Activated B cell treated with CpG ODN at 0.5 μM for 24 hours (primary cell): ENCODE results near the gene EHMT1. TPM values are rescaled to one million over a fixed set of nuclear protein-coding genes. Genes with fewer than 3 reads are reported as not detected.

Experiments
- ATAC-seq: fragments of 200-7000 bp; cut with Tn5 transposase; one replicate; pipeline ENCODE4 v1.10.0; 2021; ENCODE audit warnings: low read depth, mild to moderate bottlenecking, moderate library complexity
- CTCF ChIA-PET: fragments of 350-600 bp; sonication (Branson Sonifier 250); formaldehyde crosslinking; loops from one replicate; lab custom pipeline; 2021; ENCODE audit warnings: antibody characterized with exemption; lab: Charles Lee
- POLR2A ChIA-PET: fragments of 350-600 bp; sonication (Branson Sonifier 250); formaldehyde crosslinking; loops from one replicate; lab custom pipeline; 2021; ENCODE audit warnings: antibody characterized with exemption; lab: Charles Lee
- DNase-seq: peaks from one replicate; pipeline ENCODE4 v3.0.0; 2022
- H3K27ac Mint-ChIP-seq: one replicate; pipeline ENCODE4 v1.8.0; 2020; ENCODE audit warnings: mixed read lengths
- H3K27me3 Mint-ChIP-seq: one replicate; pipeline ENCODE4 v1.8.0; 2021; ENCODE audit warnings: mixed read lengths
- H3K36me3 Mint-ChIP-seq: one replicate; pipeline ENCODE4 v1.8.0; 2021; ENCODE audit warnings: low read depth, mixed read lengths
- H3K4me1 Mint-ChIP-seq: one replicate; pipeline ENCODE4 v1.8.0; 2021; ENCODE audit warnings: mixed read lengths
- H3K4me3 Mint-ChIP-seq: one replicate; pipeline ENCODE4 v1.8.0; 2020; ENCODE audit warnings: mild to moderate bottlenecking, mixed read lengths
- H3K9me3 Mint-ChIP-seq: one replicate; pipeline ENCODE4 v1.8.0; 2020; ENCODE audit warnings: mixed read lengths
- intact Hi-C: fragments of 100-400 bp; cut with micrococcal nuclease; formaldehyde crosslinking; loops from one replicate; pipeline ENCODE4 v1.15.1; 2024
- total RNA-seq: library from RNA; stranded (reverse); gene quantifications from 2 replicates; pipeline ENCODE4 v1.2.3, GENCODE V29; 2022
- TF ChIP-seq, protein P1 (sequence below): fragments of 200-600 bp; IDR thresholded peaks from one replicate; pipeline ENCODE4 v1.8.0; 2022; ENCODE audit warnings: antibody characterized with exemption, mild to moderate bottlenecking

The EHMT1 gene
- total RNA-seq, 1 donor from 2014 or later: 163 TPM

DNA sequence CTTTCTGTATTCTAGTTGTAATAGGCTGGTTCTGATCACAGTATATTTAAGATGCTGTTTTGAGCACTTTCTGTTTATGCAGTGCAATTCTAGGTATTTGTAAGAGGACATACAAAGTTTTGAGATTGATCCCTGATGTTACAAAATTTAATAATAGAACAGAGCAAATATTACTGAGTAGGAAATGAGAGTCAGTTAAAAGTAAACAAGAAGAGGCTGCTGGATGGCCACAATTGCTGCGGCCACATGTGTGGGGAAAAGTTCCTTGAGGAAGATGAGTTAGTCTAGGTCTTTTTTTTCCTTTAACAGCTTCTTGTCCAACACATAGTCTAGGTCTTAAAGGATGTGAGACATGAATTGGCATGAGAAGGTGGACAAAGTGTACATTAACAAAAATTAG lies 11.3 kb downstream of the EHMT1 start:
- CTCF ChIA-PET: no interaction called here
- POLR2A ChIA-PET: interaction anchor here (4.2 kb wide), 1 partner anchor 11 kb away, joined by 30 read pairs; the partner anchor contains the start of gene EHMT1
- Mint-ChIP-seq H3K9me3 (no peaks in the 10 kb centered on the region), H3K27me3 (no peaks in the 10 kb centered on the region), H3K4me1 (peaks cover 64% of the 10 kb centered on the region), H3K27ac (no peak overlapping the region), H3K4me3 (peak overlapping the region; percentile 3), H3K36me3 (peaks cover 13% of the 10 kb centered on the region)
- ATAC-seq (no peak), DNase-seq (no peak)
- intact Hi-C loops: no loop called here
- TF ChIP-seq, protein P1, sequence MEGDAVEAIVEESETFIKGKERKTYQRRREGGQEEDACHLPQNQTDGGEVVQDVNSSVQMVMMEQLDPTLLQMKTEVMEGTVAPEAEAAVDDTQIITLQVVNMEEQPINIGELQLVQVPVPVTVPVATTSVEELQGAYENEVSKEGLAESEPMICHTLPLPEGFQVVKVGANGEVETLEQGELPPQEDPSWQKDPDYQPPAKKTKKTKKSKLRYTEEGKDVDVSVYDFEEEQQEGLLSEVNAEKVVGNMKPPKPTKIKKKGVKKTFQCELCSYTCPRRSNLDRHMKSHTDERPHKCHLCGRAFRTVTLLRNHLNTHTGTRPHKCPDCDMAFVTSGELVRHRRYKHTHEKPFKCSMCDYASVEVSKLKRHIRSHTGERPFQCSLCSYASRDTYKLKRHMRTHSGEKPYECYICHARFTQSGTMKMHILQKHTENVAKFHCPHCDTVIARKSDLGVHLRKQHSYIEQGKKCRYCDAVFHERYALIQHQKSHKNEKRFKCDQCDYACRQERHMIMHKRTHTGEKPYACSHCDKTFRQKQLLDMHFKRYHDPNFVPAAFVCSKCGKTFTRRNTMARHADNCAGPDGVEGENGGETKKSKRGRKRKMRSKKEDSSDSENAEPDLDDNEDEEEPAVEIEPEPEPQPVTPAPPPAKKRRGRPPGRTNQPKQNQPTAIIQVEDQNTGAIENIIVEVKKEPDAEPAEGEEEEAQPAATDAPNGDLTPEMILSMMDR: no peak

DNA sequence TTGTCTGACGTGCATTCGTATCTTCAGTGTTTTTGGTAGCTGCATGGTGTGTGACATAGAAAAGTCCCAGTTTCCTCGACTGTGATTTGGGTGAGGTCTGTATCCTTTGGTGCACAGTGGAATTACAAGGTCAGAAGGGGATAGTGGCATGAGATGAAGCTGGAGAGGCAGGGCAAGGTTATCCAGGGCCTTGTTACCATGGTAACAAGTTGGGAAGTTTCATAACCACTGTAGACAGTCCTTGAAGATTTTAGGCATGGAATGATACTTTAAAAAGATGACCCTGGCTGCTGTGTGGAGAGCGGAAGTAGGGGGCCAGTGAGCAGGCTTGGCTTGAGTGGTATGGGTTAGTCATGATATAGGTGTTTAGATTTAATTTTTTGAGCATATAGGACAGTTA lies 11.9 kb downstream of the EHMT1 start:
- no peak for ATAC-seq
- CTCF ChIA-PET: no interaction called here
- Mint-ChIP-seq H3K9me3 (no peaks in the 10 kb centered on the region), H3K27ac (peak overlapping the region; percentile 37), H3K4me3 (peak overlapping the region; percentile 9), H3K27me3 (no peaks in the 10 kb centered on the region), H3K4me1 (peaks cover 59% of the 10 kb centered on the region), H3K36me3 (peaks cover 11% of the 10 kb centered on the region)
- POLR2A ChIA-PET: interaction anchor here (4.2 kb wide), 1 partner anchor 11 kb away, joined by 30 read pairs; the partner anchor contains the start of gene EHMT1
- DNase-seq: no peak
- TF ChIP-seq, protein P1: no peak
- intact Hi-C loops: no loop called here

DNA sequence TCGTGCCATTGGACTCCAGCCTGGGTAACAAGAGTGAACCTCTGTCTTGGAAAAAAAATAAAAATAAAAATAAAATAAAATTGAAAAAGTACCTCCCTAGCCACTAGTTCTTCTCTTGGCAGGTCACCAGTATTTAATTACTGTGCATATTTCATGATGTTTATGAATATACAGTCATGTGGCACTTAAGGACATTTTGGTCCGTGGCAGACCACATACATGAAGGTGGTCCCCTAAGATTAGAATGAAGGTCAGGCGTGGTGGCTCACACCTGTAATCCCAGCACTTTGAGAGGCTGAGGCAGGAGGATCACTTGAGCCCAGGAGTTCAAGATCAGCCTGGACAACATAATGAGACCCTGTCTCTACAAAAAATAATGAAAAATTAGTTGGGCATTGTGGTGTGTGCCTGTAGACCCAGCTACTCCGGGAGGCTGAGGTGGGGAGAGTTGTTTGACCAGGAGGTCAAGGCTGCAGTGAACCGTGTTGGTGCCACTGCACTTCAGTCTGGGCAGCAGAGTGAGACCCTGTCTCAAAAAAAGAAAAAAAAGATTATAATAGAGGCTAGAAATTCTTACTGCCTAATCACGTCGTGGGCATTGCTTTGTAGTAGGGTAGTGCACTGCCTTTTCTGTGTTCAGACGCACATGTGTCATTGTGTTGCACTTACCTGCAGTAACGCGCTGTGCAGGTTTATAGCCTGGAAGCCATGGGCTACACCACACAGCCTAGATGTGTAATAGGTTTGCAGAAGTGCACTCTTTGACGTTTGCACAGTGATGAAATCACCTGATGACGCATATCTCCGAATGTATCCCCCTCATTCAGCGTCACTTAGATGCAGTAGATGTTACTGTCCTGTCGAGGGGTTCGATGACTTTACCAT lies 12.8 kb downstream of the EHMT1 start:
- DNase-seq: no peak

DNA sequence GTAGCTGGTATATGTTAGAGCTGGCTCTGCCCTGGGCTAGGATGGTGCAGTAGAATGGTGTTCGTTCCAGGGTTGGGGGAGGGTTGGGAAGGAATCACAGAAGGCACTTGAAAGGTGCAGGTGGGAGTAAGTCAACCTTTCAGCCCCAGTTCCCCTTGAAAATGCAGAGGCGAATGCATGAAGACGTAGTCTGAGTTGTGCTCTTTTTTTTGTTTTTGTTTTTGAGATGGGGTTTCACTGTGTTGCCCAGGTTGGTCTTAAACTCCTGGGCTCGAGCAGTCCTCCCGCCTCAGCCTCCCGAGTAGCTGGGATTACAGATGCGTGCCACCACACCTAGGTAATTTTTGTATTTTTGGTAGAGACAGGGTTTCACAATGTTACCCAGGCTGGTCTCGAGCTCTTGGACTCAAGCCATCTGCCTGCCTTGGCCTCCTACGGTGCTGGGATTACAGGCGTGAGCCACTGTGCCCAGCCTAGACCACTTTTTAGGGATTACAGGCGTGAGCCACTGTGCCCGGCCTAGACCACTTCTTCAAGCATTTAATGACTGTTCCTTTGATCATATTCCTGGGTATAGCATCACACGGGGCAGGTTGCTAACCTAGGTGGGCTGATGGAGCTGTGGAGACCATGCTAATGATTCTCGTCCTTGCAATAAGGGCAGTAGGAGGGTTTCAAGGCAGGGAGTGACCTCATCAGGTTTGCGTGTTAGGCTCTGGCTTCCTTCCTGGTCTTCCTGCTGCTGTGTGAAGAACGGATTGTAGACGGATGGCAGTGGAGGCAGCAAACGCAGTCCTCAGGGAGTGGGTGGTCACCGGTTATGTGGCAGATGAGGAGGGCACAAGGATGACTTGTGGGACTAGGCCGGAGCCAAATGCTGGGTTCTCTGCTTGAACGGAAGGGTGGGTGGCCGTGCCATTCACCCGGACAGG lies 13.7 kb downstream of the EHMT1 start:
- no peak for DNase-seq
- Mint-ChIP-seq H3K4me3 (no peak overlapping the region), H3K27ac (peak overlapping the region; percentile 32), H3K9me3 (no peaks in the 10 kb centered on the region), H3K4me1 (peaks cover 61% of the 10 kb centered on the region), H3K27me3 (no peaks in the 10 kb centered on the region), H3K36me3 (peaks cover 11% of the 10 kb centered on the region)
- POLR2A ChIA-PET: no interaction called here
- no peak for ATAC-seq
- intact Hi-C loops: no loop called here
- TF ChIP-seq, protein P1: no peak
- CTCF ChIA-PET: no interaction called here

More for the DNA sequence above, 12.8 kb downstream of the EHMT1 start:
- Mint-ChIP-seq H3K27me3 (no peaks in the 10 kb centered on the region), H3K4me3 (no peak overlapping the region), H3K4me1 (peaks cover 60% of the 10 kb centered on the region), H3K9me3 (no peaks in the 10 kb centered on the region), H3K27ac (no peak overlapping the region), H3K36me3 (peaks cover 11% of the 10 kb centered on the region)
- TF ChIP-seq, protein P1: no peak
- no peak for ATAC-seq
- intact Hi-C loops: no loop called here
- POLR2A ChIA-PET: no interaction called here
- CTCF ChIA-PET: no interaction called here

DNA sequence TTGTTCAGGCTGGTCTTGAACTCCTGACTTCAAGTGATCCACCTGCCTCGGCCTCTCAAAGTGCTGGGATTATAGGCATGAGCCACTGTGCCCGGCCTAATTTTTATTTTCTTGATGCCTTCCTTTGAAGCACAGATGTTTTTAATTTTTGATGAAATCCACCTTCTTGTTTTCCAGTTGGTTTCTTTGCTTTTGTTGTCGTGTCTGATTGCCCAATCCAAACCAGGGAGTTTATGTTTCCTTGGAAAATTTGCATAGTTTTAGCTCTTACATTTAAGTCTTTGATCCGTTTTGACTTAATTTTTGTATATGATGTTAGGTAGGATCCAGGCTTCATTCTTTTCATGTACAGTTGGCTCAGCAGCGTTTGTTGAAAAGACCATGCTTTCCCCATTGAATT lies 15.2 kb downstream of the EHMT1 start:
- Mint-ChIP-seq H3K4me3 (no peak overlapping the region), H3K4me1 (peaks cover 56% of the 10 kb centered on the region), H3K27me3 (no peaks in the 10 kb centered on the region), H3K36me3 (peaks cover 9% of the 10 kb centered on the region), H3K9me3 (no peaks in the 10 kb centered on the region), H3K27ac (peak overlapping the region; percentile 30)
- intact Hi-C loops: no loop called here
- DNase-seq: no peak
- TF ChIP-seq, protein P1: no peak
- ATAC-seq: no peak
- ChIA-PET POLR2A (no interaction called here), CTCF (no interaction called here)
